K562 (cell line): ENCODE measurements around the gene PROM2. TPM values are rescaled to one million over a fixed set of nuclear protein-coding genes. Genes with fewer than 3 reads are reported as not detected.

Source experiments
- ATAC-seq: fragments of 200-7000 bp; cut with Tn5 transposase; 3 replicates; pipeline ENCODE4 v1.9.1; 2020; ENCODE audit warnings: moderate library complexity
- BruUV-seq: library from RNA; stranded (reverse); fragments of 400-500 nt; replicated peaks from 2 replicates; lab custom pipeline; 2021; lab: Mats Ljungman, UMichigan
- CTCF ChIA-PET: fragments of 300-600 bp; formaldehyde crosslinking; extraction: SDS; loops from one replicate; lab custom pipeline; 2021; ENCODE audit warnings: low intra/inter-chr PET ratio; lab: Yijun Ruan, JAX
- POLR2A ChIA-PET: fragments of 300-600, 350-650 bp; sonication (Branson Sonifier 250); formaldehyde crosslinking; extraction: SDS; loops from one replicate; lab custom pipeline; 2021; ENCODE audit warnings: antibody characterized with exemption, inconsistent platforms; lab: Yijun Ruan, JAX
- DNase-seq, 4 experiments: peaks; one replicate each; pipeline versions ENCODE4 v3.0.0 to v3.0.0-alpha.2; 2011 to 2018; ENCODE audit warnings: low spot score in 3 of 4, mixed read lengths in 3 of 4; ENCODE audit errors: extremely low read depth in 1 of 4
- FAIRE-seq: peaks from 2 replicates; lab custom pipeline; 2011; peaks lifted over from hg19 to GRCh38; lab: Jason Lieb, UNC
- H2AFZ ChIP-seq: 2 replicates; pipeline ENCODE4 v1.6.0; 2011; ENCODE audit warnings: low read depth, low read length, control low read depth, inconsistent platforms
- H3K27ac ChIP-seq: fragments of 200-600 bp; 3 replicates; pipeline ENCODE4 v1.8.0; 2011; ENCODE audit warnings: low read depth, mild to moderate bottlenecking, control low read depth, inconsistent platforms, low read length, moderate library complexity, mixed read lengths; ENCODE audit errors: extremely low read depth
- H3K27me3 ChIP-seq, 2 experiments: fragments of 300-600 bp in 1 of 2; 2 replicates in 1 of 2; 3 replicates in 1 of 2; pipeline versions ENCODE4 v1.6.0 to v1.8.0; 2011; ENCODE audit warnings: inconsistent platforms in 2 of 2, low read length in 2 of 2, mild to moderate bottlenecking in 1 of 2, mixed read lengths in 1 of 2, moderate library complexity in 1 of 2; ENCODE audit not compliant: control insufficient read depth in 2 of 2, insufficient read depth in 2 of 2
- H3K36me3 ChIP-seq: fragments of 300-600 bp; 3 replicates; pipeline ENCODE4 v1.8.0; 2011; ENCODE audit warnings: mild to moderate bottlenecking, low read length, inconsistent platforms; ENCODE audit not compliant: control insufficient read depth, insufficient read depth
- H3K4me1 ChIP-seq, 2 experiments: fragments of 200-600 bp in 1 of 2; replicated peaks in 1 of 2; 2 replicates in 1 of 2; 3 replicates in 1 of 2; pipeline versions ENCODE4 v1.5.1 to v1.8.0; 2011; ENCODE audit warnings: inconsistent platforms in 2 of 2, low read length in 2 of 2, mild to moderate bottlenecking in 1 of 2, mixed read lengths in 1 of 2, moderate library complexity in 1 of 2; ENCODE audit not compliant: control insufficient read depth in 2 of 2, insufficient read depth in 2 of 2
- H3K4me2 ChIP-seq: 2 replicates; pipeline ENCODE4 v1.6.1; 2011; ENCODE audit warnings: low read length, control low read depth, inconsistent platforms, mixed read lengths; ENCODE audit not compliant: insufficient read depth
- H3K4me3 ChIP-seq: fragments of 200-600 bp; sonication (generic), shearing (Covaris generic); 2 replicates; pipeline ENCODE4 v1.5.1; 2016; ENCODE audit warnings: control low read depth, inconsistent platforms
- H3K79me2 ChIP-seq: fragments of 200-600 bp; 3 replicates; pipeline ENCODE4 v1.8.0; 2011; ENCODE audit warnings: low read length, inconsistent platforms; ENCODE audit not compliant: control insufficient read depth, insufficient read depth
- H3K9ac ChIP-seq, 2 experiments: 2 replicates each; pipeline versions ENCODE4 v1.6.0 to v1.6.1; 2011; ENCODE audit warnings: low read depth in 2 of 2, low read length in 2 of 2, control low read depth in 1 of 2, inconsistent platforms in 1 of 2, mild to moderate bottlenecking in 1 of 2, mixed read lengths in 1 of 2; ENCODE audit not compliant: insufficient read depth in 1 of 2
- H3K9me1 ChIP-seq: one replicate; pipeline ENCODE4 v1.6.0; 2011; ENCODE audit warnings: inconsistent platforms, mild to moderate bottlenecking, low read length, moderate library complexity; ENCODE audit not compliant: control insufficient read depth, insufficient read depth
- H3K9me3 ChIP-seq: replicated peaks from 2 replicates; pipeline ENCODE4 v1.5.1; 2011; ENCODE audit warnings: low read depth, low read length, inconsistent platforms; ENCODE audit not compliant: control insufficient read depth, insufficient read depth
- H4K20me1 ChIP-seq: replicated peaks from 2 replicates; pipeline ENCODE4 v1.6.1; 2011; ENCODE audit warnings: low read length, inconsistent platforms, mixed read lengths; ENCODE audit not compliant: control insufficient read depth, insufficient read depth
- GMEB1 ChIP-seq: fragments of 250-450 bp; sonication (Bioruptor Pico); IDR thresholded peaks from 2 replicates; pipeline ENCODE4 v1.4.0; 2020; ENCODE audit warnings: mild to moderate bottlenecking
- HEY1 ChIP-seq: fragments of 250-450 bp; sonication (Bioruptor Pico); IDR thresholded peaks from 2 replicates; pipeline ENCODE4 v1.5.0; 2020; ENCODE audit warnings: mild to moderate bottlenecking, moderate library complexity, borderline replicate concordance
- HIVEP1 ChIP-seq: fragments of 250-450 bp; sonication (Bioruptor Pico); IDR thresholded peaks from 2 replicates; pipeline ENCODE4 v1.4.0; 2020; ENCODE audit warnings: mild to moderate bottlenecking
- HLTF ChIP-seq: fragments of 450-650 bp; IDR thresholded peaks from 2 replicates; pipeline ENCODE4 v1.6.1; 2016
- IFI16 ChIP-seq: fragments of 250-450 bp; sonication (Bioruptor Pico); IDR thresholded peaks from 2 replicates; pipeline ENCODE4 v2.1.2; 2022; ENCODE audit warnings: mild to moderate bottlenecking, inconsistent platforms
- IRF2 ChIP-seq: sonication (generic); formaldehyde crosslinking; IDR thresholded peaks from 2 replicates; pipeline ENCODE4 v1.8.1; 2022; ENCODE audit warnings: mild to moderate bottlenecking, missing genetic modification reagents
- JUND ChIP-seq, 2 experiments: IDR thresholded peaks; 2 replicates in 1 of 2; 3 replicates in 1 of 2; pipeline ENCODE4 v1.6.1; 2011; ENCODE audit warnings: borderline replicate concordance in 2 of 2, low read depth in 2 of 2, low read length in 2 of 2, improper control_type of control experiment in 1 of 2, missing biosample characterization in 1 of 2, missing genetic modification characterization in 1 of 2, missing genetic modification reagents in 1 of 2
- KLF6 ChIP-seq: fragments of 250-450 bp; sonication (Bioruptor Pico); IDR thresholded peaks from 2 replicates; pipeline ENCODE4 v1.4.0; 2020; ENCODE audit warnings: mild to moderate bottlenecking, moderate library complexity, borderline replicate concordance
- MEIS2 ChIP-seq: fragments of 450-650 bp; IDR thresholded peaks from 2 replicates; pipeline ENCODE4 v1.6.1; 2014; ENCODE audit warnings: mild to moderate bottlenecking; ENCODE audit not compliant: partially characterized antibody
- NFYB ChIP-seq: IDR thresholded peaks from 2 replicates; pipeline ENCODE4 v1.6.1; 2011; ENCODE audit warnings: mild to moderate bottlenecking, moderate library complexity; ENCODE audit not compliant: insufficient read length; ENCODE audit errors: extremely low read depth
- NR2F6 ChIP-seq: fragments of 450-650 bp; formaldehyde crosslinking; IDR thresholded peaks from 2 replicates; pipeline ENCODE4 v1.4.0; 2020; ENCODE audit warnings: mild to moderate bottlenecking
- PHTF2 ChIP-seq: fragments of 250-450 bp; sonication (Bioruptor Pico); IDR thresholded peaks from 2 replicates; pipeline ENCODE4 v1.5.0; 2021; ENCODE audit warnings: mild to moderate bottlenecking
- RBM25 ChIP-seq: fragments of 200-400 bp; formaldehyde crosslinking; IDR thresholded peaks from 2 replicates; pipeline ENCODE4 v1.6.1; 2018; ENCODE audit warnings: low read length, low read depth, moderate library complexity; ENCODE audit not compliant: severe bottlenecking
- RBM34 ChIP-seq: fragments of 200-400 bp; formaldehyde crosslinking; IDR thresholded peaks from 2 replicates; pipeline ENCODE4 v1.6.1; 2018; ENCODE audit warnings: low read length, borderline replicate concordance; ENCODE audit not compliant: insufficient read depth
- SMARCB1 ChIP-seq: IDR thresholded peaks from 2 replicates; pipeline ENCODE4 v1.6.1; 2011; ENCODE audit warnings: improper control_type of control experiment, low read depth; ENCODE audit not compliant: insufficient read length
- SNRNP70 ChIP-seq: fragments of 200-400 bp; formaldehyde crosslinking; optimal IDR thresholded peaks from 2 replicates; pipeline ENCODE3; 2017; ENCODE audit warnings: low read depth, low read length
- THRA ChIP-seq: fragments of 450-650 bp; IDR thresholded peaks from 2 replicates; pipeline ENCODE4 v1.6.1; 2017; ENCODE audit warnings: mild to moderate bottlenecking, moderate library complexity
- ZBTB17 ChIP-seq: fragments of 450-650 bp; formaldehyde crosslinking; IDR thresholded peaks from 2 replicates; pipeline ENCODE4 v1.4.0; 2020; ENCODE audit warnings: mild to moderate bottlenecking
- ZNF217 ChIP-seq: sonication (generic); formaldehyde crosslinking; IDR thresholded peaks from 2 replicates; pipeline ENCODE4 v1.8.0; 2022; ENCODE audit warnings: mild to moderate bottlenecking, missing genetic modification reagents
- ZNF232 ChIP-seq: sonication (generic); formaldehyde crosslinking; IDR thresholded peaks from 2 replicates; pipeline ENCODE4 v1.8.0; 2022; ENCODE audit warnings: mild to moderate bottlenecking, missing genetic modification reagents
- ZNF431 ChIP-seq: sonication (generic); formaldehyde crosslinking; IDR thresholded peaks from 2 replicates; pipeline ENCODE4 v1.8.0; 2022; ENCODE audit warnings: mild to moderate bottlenecking, missing genetic modification reagents
- WGBS: fragments of 100-300 bp; shearing (Covaris generic); methylation state at CpG from one replicate; pipeline ENCODE4 v1.1.6; 2016; ENCODE audit warnings: low coverage, mixed read lengths; ENCODE audit not compliant: insufficient coverage; ENCODE audit errors: missing lambda C conversion rate; 5-methylcytosine and 5-hydroxymethylcytosine counted together
- in situ Hi-C: fragments of 300-500 bp; cut with MboI; formaldehyde crosslinking; loops from 4 replicates; pipeline ENCODE4 v1.15.0; 2018; ENCODE audit warnings: inconsistent platforms, mixed read lengths
- intact Hi-C: fragments of 100-400 bp; cut with micrococcal nuclease; formaldehyde crosslinking; loops from 2 replicates; pipeline ENCODE4 v1.14.2; 2022
- polyA plus RNA-seq, 8 experiments: library from polyadenylated mRNA; depleted of rRNA in 4 of 8; stranded (reverse) in 5 of 8; unstranded in 3 of 8; fragments of >200 nt; fragmentation: Nextera tagmentation in 2 of 8; fragmentation: Illumina TruSeq in 1 of 8; extraction: Ambion mirVana in 2 of 8; extraction: Trizol in 1 of 8; gene quantifications; 2 replicates each; pipeline versions ENCODE4 v1.2.1 to v1.2.3, GENCODE V29; 2011 to 2014; ENCODE audit warnings: inconsistent platforms in 1 of 8, missing spikeins in 1 of 8
- total RNA-seq, 7 experiments: library from RNA; depleted of rRNA in 6 of 7; stranded (reverse); fragments of >200 nt in 6 of 7; fragmentation: Illumina TruSeq in 2 of 7; extraction: Trizol in 2 of 7; gene quantifications; 2 replicates each; pipeline versions ENCODE4 v1.2.1 to v1.2.3, GENCODE V29; 2011 to 2021; ENCODE audit warnings: low replicate concordance in 1 of 7

PROM2 gene
- total and polyA plus RNA-seq, 9 of the 15 experiments (the other 6 are each of a cell fraction or from before 2014, with no cell fraction given): not detected

- TF ChIP-seq SNRNP70 (no peak), IFI16 (no peak), RBM25 (no peak), NR2F6 (no peak), MEIS2 (no peak), HEY1 (no peak), JUND (IDR thresholded peaks at IDR 0.05; ENCODE audit: borderline replicate concordance, low read depth, low read length) (no peak), JUND (tag; IDR thresholded peaks at IDR 0.05; ENCODE audit: borderline replicate concordance, low read depth, low read length) (no peak)
Measured at GRCh38 chr2:95295376-95295775, 21.1 kb downstream of the PROM2 start (continued).

DNA sequence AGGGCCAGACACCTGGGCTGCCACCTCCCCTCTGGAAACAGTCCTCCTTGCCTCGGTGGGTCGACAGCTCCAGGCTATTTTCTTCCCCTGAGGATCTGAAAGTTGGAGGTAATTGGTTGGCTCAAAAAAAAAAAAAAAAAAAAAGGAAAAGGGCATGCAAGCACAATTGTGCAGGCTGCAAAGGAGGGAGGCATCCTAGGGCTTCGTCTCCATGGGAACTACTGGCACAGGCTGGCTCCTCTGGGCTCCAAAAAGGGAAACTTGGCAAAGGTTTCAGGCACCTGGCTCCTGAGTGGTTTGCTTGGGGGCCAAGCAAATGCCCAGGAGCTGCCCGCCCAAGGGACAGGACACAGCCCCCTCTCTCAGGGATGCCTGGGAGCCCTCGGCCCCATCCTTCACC is 21.8 kb downstream of the PROM2 start:
- no peaks in the 10 kb centered on the region for H4K20me1 ChIP-seq
- DNase-seq (no peak), FAIRE-seq (no peak), ATAC-seq (no peak)
- no peak overlapping the region for H3K27ac ChIP-seq
- WGBS: 0% methylated on average over 5 of the region's 5 CpGs
- peaks cover 3 to 54% of the 10 kb centered on the region in 2 experiments; a peak in 3 of 5 replicates for H3K27me3 ChIP-seq
- no TSS peak for BruUV-seq
- ChIA-PET CTCF (no interaction called here), POLR2A (no interaction called here)
- H3K4me1 ChIP-seq: no peaks in the 10 kb centered on the region; a peak in 1 of 5 replicates
- no peak overlapping the region for H2AFZ ChIP-seq
- in situ Hi-C loops (no loop called here), intact Hi-C loops (no loop called here)
- no peak overlapping the region for H3K4me3 ChIP-seq
- H3K9ac ChIP-seq: no peak overlapping the region
- no peaks in the 10 kb centered on the region for H3K36me3 ChIP-seq
- no peak overlapping the region for H3K4me2 ChIP-seq
- H3K9me3 ChIP-seq: no peaks in the 10 kb centered on the region
- H3K9me1 ChIP-seq: no peaks in the 10 kb centered on the region
- TF ChIP-seq IFI16 (no peak), KLF6 (no peak), GMEB1 (CRISPR knock-in tag) (no peak), ZNF431 (CRISPR knock-in tag) (no peak), IRF2 (CRISPR knock-in tag) (no peak), HLTF (no peak), RBM34 (no peak), THRA (no peak), ZNF217 (CRISPR knock-in tag) (no peak), HIVEP1 (CRISPR knock-in tag) (no peak), NFYB (no peak), ZBTB17 (CRISPR knock-in tag) (no peak), ZNF232 (CRISPR knock-in tag) (no peak), PHTF2 (CRISPR knock-in tag) (no peak), SMARCB1 (no peak)
- no peaks in the 10 kb centered on the region for H3K79me2 ChIP-seq
